ENCODE results near the gene KCP.

Gene KCP

DNA sequence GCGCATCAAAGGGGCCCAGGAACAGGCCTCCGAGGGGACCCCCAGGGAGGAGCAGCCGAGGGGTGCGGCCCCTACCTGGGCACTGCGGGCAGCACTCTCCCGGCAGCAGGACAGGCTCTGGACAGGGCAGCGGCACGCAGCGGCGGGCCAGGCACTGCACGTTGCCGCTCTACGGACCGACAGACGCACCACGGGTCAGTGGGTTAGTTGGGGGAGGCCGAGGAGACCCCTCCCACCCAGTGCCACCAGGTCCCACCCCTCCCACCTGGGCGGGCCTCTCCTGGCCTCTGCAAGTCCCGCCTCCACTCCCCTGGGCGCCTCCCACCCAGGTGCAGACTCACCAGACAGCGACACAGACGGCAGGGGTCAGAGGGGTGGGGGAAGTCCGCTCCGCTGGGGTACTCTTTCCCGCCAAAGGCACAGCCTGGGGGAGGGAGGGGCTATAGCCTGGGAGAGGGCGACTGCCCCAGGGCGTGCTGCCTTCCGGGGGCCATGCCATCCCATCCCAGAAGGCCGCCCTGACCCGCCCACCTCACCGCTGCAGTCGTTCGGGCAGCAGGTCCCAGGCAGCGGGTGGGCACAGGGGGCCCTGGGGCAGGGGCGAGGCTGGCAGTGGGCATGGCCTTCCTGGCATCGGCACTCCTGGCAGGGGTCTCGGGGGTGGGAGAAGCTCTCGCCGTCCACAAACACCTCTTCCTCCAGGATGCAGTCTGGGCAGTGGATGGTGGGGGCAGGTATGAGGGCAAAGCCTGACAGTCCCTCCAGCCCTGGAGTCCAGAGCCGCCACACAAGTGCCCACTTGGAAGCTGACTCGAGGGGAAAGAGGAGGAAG is 19.2 kb downstream of the KCP start:
- no peak overlapping the region for H3K4me3 ChIP-seq (ENCODE audit: low read depth, low read length)
- TF ChIP-seq, protein P1, sequence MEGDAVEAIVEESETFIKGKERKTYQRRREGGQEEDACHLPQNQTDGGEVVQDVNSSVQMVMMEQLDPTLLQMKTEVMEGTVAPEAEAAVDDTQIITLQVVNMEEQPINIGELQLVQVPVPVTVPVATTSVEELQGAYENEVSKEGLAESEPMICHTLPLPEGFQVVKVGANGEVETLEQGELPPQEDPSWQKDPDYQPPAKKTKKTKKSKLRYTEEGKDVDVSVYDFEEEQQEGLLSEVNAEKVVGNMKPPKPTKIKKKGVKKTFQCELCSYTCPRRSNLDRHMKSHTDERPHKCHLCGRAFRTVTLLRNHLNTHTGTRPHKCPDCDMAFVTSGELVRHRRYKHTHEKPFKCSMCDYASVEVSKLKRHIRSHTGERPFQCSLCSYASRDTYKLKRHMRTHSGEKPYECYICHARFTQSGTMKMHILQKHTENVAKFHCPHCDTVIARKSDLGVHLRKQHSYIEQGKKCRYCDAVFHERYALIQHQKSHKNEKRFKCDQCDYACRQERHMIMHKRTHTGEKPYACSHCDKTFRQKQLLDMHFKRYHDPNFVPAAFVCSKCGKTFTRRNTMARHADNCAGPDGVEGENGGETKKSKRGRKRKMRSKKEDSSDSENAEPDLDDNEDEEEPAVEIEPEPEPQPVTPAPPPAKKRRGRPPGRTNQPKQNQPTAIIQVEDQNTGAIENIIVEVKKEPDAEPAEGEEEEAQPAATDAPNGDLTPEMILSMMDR (IDR thresholded peaks at IDR 0.05; ENCODE audit: borderline replicate concordance, insufficient read depth, low read depth, low read length): no peak

DNA sequence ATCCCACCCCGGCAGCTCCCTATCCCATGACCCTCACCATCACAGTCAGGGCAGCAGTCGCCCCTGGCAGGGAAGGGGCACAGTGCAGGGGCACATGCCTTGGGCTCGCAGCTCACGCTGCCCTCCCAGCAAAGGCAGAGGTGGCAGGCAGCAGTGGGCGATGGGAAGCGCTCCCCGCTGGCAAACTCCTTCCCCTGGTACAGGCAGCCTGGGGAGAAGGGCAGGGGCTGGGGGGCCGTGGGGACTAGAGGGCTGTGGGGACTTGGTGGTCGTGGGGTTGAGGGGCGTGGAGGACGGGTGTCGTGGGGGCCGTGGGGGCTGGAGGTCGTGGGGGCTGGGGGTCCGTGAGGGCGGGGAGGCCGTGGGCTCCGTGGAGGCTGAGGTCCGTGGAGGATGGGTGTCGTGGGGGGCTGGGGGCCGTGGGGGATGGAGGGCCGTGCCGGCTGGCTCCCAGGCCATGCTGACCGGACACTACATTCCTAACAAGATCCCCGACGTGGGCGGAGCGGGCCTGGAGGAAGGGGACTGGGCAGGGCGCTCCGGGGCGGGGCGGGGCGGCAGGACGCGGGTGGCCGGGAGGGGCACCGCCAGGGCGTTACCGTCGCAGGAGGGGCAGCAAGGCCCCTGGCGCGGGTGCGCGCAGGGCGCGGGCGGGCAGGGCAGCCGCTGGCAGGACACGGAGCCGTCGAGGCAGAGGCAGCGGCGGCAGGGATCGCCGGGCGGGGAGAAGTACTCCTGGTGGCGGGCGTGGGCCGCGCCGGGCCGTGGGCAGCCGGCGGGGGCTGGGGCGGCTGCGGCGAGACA is 20.0 kb downstream of the KCP start:
- no peak overlapping the region for H3K4me3 ChIP-seq (ENCODE audit: low read depth, low read length)
- TF ChIP-seq, protein P1 (IDR thresholded peaks at IDR 0.05; ENCODE audit: borderline replicate concordance, insufficient read depth, low read depth, low read length): no peak

DNA sequence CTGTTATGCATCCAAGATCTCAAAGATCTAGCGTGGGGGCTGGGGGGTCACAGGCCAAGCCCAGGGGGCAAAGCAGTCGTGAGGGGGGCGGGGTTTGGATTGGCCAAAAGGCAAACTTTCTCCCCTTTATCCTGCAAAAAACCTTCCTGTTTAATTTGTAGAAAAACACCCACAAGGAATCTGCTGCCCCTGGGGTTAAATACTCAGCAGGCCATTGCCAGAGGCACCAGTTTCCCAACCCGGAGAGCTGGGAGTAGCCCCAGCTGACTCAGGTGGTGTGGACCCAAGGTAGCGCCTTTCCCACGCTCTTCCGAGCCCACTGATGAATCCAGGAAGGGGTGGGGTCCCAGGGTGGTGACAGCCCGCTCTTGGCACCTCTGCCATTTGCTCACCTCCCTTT is 21.4 kb downstream of the KCP start:
- TF ChIP-seq, protein P1 (IDR thresholded peaks at IDR 0.05; ENCODE audit: borderline replicate concordance, insufficient read depth, low read depth, low read length): no peak

DNA sequence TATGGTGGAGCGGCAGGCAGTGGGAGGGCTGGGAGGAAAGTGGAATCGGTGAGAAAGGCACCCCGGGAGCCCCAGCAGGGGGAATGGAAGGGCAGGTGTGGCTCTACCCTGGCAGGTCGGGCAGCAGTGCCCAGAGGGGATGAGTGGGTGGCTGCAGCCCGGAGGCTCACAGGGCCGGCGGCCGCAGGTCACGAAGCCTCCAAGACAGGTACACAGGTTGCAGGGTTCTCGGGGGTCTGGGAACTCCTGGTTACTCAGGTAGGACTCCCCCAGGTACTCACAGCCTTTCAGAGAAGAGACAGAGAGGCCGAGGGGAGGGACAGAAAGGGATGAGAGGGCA is 21.8 kb downstream of the KCP start:
- TF ChIP-seq, protein P1 (IDR thresholded peaks at IDR 0.05; ENCODE audit: borderline replicate concordance, insufficient read depth, low read depth, low read length): no peak
- H3K4me3 ChIP-seq (ENCODE audit: low read depth, low read length): no peak overlapping the region

More for the DNA sequence above, 21.4 kb downstream of the KCP start:
- H3K4me3 ChIP-seq (ENCODE audit: low read depth, low read length): no peak overlapping the region

DNA sequence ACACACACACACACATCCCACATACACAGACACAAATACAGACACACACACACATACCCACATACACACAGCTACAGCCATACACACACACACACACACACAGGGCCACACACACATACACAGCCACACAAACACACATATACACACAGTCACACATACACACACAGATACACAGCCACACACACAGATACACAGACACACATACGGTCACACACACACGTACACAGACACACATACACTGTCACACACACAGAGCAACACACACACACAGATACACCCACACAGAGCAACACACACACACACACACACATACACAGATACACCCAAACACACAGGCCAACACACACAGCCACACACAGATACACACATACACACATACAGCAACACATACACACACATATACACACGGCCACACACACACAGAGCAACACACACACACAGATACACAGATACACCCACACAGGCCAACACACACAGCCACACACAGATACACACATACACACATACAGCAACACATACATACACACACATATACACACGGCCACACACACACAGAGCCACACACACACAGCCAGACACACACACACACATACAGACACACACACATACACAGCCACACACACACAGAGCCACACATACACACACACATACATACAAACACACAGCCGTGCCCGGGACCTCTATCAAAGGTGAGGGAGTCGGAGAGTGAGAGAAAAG is 22.3 kb downstream of the KCP start:
- TF ChIP-seq, protein P1 (IDR thresholded peaks at IDR 0.05; ENCODE audit: borderline replicate concordance, insufficient read depth, low read depth, low read length): no peak
- no peak overlapping the region for H3K4me3 ChIP-seq (ENCODE audit: low read depth, low read length)

DNA sequence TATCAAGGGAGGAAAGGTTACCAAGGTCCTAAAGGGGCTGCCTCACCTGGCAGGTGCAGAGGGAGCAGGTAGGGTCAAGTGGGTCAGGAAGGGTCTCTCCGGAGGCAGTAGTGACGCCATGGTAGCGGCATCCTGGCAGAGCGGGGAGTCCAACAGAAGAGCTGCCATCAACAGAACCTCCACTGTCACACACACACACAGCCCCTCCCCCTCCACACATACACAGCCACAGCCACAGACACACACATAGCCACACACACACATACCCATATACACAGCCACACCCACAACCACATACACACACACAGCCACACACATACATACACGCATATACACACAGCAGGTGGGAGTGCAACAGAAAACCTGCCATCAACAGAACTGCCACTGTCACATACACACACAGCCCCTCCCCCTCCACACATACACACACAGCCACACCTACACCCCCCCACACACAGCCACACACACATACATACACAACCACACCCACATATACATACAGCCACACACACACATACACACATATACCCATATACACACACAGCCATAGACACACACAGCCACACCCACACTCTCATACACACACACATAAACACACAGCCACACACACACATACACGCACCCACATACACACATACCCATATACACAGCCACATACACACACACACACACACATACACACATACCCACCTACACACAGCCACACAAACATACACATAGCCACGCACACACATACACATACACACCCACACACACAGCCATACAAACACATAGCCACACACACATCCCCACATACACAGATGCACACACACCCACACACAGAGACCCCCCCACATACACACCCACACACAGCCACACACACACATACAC is 23.1 kb downstream of the KCP start:
- TF ChIP-seq, protein P1 (IDR thresholded peaks at IDR 0.05; ENCODE audit: borderline replicate concordance, insufficient read depth, low read depth, low read length): no peak
- H3K4me3 ChIP-seq (ENCODE audit: low read depth, low read length): no peak overlapping the region
